WERI-Rb-1 (cell line): ENCODE measurements around the gene DZIP3.
"Not testable (repeated sequence)": the region's sequence is repeated elsewhere in the genome, so short reads cannot be mapped to it uniquely, and the experiment has no call there.

ENCODE experiments used
- DNase-seq: peaks from one replicate; pipeline ENCODE4 v3.0.0-alpha.2; 2020
- H3K27ac ChIP-seq: fragments of 250-450 bp; sonication (Bioruptor Pico); 2 replicates; pipeline ENCODE4 v1.5.1; 2020; ENCODE audit warnings: mild to moderate bottlenecking, moderate library complexity
- H3K27me3 ChIP-seq: fragments of 250-450 bp; sonication (Bioruptor Pico); 2 replicates; pipeline ENCODE4 v1.5.1; 2021; ENCODE audit warnings: mild to moderate bottlenecking, low read depth, moderate library complexity; ENCODE audit not compliant: insufficient read depth, severe bottlenecking
- H3K36me3 ChIP-seq: fragments of 250-450 bp; sonication (Bioruptor Pico); 2 replicates; pipeline ENCODE4 v1.5.1; 2020; ENCODE audit warnings: mild to moderate bottlenecking, moderate library complexity
- H3K4me3 ChIP-seq: 2 replicates; pipeline ENCODE4 v1.5.1; 2011; ENCODE audit warnings: low read depth, mild to moderate bottlenecking, control low read depth, low read length
- H3K9me3 ChIP-seq: fragments of 250-450 bp; sonication (Bioruptor Pico); 2 replicates; pipeline ENCODE4 v1.5.1; 2021; ENCODE audit warnings: mild to moderate bottlenecking, moderate library complexity; ENCODE audit not compliant: severe bottlenecking
- TF ChIP-seq, protein P1 (sequence below): IDR thresholded peaks from 2 replicates; pipeline ENCODE4 v1.5.1; 2011; ENCODE audit warnings: low read depth, mild to moderate bottlenecking, control low read depth, inconsistent platforms, low read length

Gene DZIP3

DNA sequence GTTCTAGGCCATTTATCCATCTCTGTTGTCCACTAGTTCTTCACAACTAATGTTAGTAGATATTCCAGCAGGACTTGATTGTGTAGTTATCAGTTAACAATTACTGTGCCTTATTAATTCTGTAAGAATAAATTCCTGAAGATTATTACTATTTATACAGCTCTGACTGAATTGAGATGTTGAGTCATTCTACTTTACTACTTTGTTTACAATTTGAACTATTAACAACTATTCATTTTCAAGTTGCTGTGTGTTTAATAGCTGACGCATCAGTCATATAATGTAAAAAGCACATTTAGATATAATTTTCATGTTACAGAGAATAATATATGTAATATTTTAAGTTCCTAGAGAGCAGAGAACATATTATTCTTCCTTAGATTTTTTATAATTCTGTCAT lies 21.1 kb downstream of the DZIP3 start:
- TF ChIP-seq, protein P1, sequence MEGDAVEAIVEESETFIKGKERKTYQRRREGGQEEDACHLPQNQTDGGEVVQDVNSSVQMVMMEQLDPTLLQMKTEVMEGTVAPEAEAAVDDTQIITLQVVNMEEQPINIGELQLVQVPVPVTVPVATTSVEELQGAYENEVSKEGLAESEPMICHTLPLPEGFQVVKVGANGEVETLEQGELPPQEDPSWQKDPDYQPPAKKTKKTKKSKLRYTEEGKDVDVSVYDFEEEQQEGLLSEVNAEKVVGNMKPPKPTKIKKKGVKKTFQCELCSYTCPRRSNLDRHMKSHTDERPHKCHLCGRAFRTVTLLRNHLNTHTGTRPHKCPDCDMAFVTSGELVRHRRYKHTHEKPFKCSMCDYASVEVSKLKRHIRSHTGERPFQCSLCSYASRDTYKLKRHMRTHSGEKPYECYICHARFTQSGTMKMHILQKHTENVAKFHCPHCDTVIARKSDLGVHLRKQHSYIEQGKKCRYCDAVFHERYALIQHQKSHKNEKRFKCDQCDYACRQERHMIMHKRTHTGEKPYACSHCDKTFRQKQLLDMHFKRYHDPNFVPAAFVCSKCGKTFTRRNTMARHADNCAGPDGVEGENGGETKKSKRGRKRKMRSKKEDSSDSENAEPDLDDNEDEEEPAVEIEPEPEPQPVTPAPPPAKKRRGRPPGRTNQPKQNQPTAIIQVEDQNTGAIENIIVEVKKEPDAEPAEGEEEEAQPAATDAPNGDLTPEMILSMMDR = no peak

DNA sequence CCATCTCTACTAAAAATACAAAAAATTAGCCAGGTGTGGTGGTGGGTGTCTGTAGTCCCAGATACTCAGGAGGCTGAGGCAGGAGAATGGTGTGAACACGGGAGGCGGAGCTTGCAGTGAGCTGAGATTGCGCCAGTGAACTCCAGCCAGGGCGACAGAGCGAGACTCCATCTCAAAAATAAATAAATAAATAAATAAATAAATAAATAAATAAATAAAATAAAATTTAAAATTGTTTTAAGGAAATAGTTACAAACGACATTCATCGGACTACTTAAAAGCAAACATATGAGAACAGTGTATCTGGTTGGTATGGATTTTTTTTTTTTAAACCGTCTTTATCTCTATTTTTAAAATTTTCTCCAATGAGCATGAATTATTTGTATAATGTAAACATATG lies 26.6 kb downstream of the DZIP3 start:
- H3K9me3 ChIP-seq, H3K36me3 ChIP-seq, H3K27me3 ChIP-seq, H3K27ac ChIP-seq, DNase-seq, H3K4me3 ChIP-seq: not testable (repeated sequence)

More for the DNA sequence above, 21.1 kb downstream of the DZIP3 start:
- H3K36me3 ChIP-seq = no peaks in the 10 kb centered on the region
- no peaks in the 10 kb centered on the region for H3K27me3 ChIP-seq
- no peaks in the 10 kb centered on the region for H3K9me3 ChIP-seq
- no peak overlapping the region for H3K27ac ChIP-seq
- H3K4me3 ChIP-seq = no peak overlapping the region
- no peak for DNase-seq

DNA sequence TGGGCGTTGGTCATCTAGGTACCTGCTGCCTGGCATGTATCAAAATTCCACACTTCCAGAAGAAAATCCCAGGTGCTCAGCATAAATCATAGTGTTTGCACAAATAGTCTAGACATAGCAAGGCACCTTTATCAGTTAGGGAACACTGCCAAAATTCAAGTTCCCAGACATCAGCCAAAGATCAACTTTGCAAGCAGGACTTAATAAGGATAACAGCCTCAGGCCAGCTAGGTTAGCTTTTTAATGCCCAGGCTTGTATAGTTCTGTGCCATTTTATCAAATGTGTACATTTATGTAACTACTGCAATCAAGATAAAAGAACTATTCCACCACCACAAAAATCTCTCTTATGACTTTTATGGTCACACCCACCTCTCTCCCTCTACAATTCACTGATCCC lies 30.7 kb downstream of the DZIP3 start:
- H3K9me3 ChIP-seq = no peaks in the 10 kb centered on the region
- DNase-seq = no peak
- peaks cover 5% of the 10 kb centered on the region; the same call in 1 of the 2 replicates for H3K36me3 ChIP-seq
- H3K4me3 ChIP-seq = no peak overlapping the region
- H3K27me3 ChIP-seq = no peaks in the 10 kb centered on the region
- TF ChIP-seq, protein P1 = no peak
- H3K27ac ChIP-seq = no peak overlapping the region

DNA sequence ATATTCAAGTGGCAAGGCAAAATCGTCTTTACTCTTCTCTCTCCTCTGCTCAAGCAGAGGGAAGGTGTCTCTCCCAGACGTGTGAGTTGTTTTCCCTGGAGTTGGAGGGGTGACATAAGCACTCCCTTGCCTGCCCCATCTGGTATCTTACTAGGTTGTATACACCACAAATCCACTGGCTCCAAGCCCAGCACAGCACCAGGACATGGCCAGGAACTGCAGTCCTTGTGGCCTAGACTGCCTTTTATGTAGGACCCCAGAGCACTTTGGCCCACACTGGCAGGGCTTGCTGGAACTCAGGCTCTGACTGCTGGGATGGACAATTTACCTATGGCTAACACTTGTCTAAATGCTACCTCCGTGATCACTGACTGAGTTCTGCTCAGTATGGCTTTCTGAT lies 34.0 kb downstream of the DZIP3 start:
- TF ChIP-seq, protein P1 = no peak
- H3K9me3 ChIP-seq = no peaks in the 10 kb centered on the region
- no peak for DNase-seq
- no peaks in the 10 kb centered on the region for H3K27me3 ChIP-seq
- no peaks in the 10 kb centered on the region for H3K36me3 ChIP-seq
- H3K4me3 ChIP-seq = no peak overlapping the region
- H3K27ac ChIP-seq = no peak overlapping the region

DNA sequence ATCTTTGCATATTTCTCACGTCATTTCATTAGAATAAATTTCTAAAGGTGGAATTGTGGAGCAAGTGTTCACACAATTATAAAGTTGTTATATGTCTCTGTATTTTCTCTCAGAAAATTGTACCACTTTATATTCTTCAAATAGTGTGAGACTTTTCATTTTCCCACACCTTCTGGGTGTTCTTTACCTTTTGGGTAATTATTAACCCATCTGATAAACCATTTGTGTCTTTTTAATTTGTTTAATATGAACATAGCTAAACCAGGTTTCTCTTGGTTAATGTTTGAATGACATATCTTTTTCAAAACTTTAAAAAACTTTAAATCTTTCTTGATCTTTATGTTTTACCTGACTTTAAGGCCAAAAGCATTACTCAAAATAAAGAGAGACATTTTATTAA lies 40.5 kb downstream of the DZIP3 start:
- Histone ChIP-seq H3K9me3 (no peaks in the 10 kb centered on the region), H3K27ac (no peak overlapping the region), H3K27me3 (no peaks in the 10 kb centered on the region), H3K4me3 (no peak overlapping the region), H3K36me3 (no peaks in the 10 kb centered on the region)
- TF ChIP-seq, protein P1 = no peak
- no peak for DNase-seq

DNA sequence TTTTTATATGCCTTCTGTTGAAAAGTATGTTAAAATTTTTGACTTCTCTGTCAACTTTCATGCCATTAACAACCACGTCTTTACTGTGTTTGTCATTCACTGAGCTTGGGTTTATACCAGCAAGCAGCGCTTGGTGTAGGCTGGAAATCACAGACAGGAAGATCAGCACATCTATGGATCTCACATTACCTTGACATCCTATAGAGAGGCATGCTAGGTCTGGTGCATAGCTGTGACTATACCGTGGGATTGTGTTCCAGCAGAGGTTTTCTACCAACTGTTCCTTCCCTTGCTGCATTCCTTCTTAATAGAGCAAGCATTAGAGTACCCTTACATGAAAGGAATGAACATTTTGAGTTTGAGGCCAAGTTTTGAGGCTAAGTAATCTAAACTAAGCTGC lies 53.0 kb downstream of the DZIP3 start:
- no peak for DNase-seq
- Histone ChIP-seq H3K4me3 (no peak overlapping the region), H3K36me3 (no peaks in the 10 kb centered on the region; the same call in 1 of the 2 replicates), H3K27me3 (no peaks in the 10 kb centered on the region), H3K9me3 (no peaks in the 10 kb centered on the region), H3K27ac (no peak overlapping the region)
- TF ChIP-seq, protein P1 = no peak
